ENCODE data around the gene TARS2.

- TF ChIP-seq CTCF (conservative IDR thresholded peaks at IDR 0.05; ENCODE audit: low read length), result no peak
- no peak for TF ChIP-seq EZH2phosphoT487 (IDR thresholded peaks at IDR 0.05; ENCODE audit: borderline replicate concordance, low read depth, low read length)
These were observed 58.3 kb downstream of the TARS2 start for GRCh38 chr1:150545486-150546032.
